ENCODE data around the gene SH3PXD2B.
A peak's percentile ranks its signal among the peaks of the same experiment; 100 is the strongest.

The SH3PXD2B gene

DNA sequence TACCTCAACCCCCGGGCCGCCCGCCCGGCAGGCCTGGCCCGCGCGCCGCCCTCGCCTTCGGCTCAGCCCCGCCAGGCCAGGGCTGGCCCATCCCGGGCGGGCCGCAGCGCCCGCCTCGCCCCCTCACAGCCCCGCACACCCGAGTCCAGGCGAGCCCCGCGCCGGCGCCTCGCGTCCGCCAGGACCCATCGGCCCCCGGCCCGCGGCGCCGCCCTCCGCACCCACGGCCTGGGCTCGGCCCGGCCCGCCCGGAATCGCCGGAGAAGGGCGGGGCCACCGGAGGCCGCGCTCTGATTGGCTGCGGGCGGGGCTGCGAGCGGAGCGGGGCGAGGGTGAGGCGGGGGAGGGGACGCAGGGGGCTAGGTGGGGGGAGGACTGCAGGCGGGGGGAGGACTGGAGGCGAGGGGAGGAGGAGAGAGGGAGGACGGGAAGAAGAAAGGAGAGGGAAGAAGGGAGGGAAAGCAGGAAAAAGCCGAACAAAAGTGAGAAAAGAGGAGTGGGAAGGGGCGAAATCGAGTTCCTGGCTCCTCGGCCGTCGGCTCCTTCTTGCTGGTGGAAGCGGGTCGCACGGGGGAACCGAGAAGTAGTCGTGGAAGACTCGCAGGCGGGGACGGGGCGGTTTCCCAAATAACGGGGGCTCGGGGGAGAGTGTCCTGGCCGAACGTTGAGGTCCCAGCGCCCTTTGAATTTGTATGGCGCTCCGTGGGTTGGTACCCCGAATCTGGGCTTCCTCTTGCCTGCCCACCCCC lies 170.3 kb downstream of the SH3PXD2B start:
- Mint-ChIP-seq H3K27ac (peak overlapping the region; percentile 36), H3K4me3 (peak overlapping the region; percentile 83), H3K36me3 (ENCODE audit: low read depth) (no peaks in the 10 kb centered on the region), H3K4me1 (ENCODE audit: low read depth) (peaks cover 36% of the 10 kb centered on the region), H3K27me3 (peaks cover 11% of the 10 kb centered on the region), H3K9me3 (no peaks in the 10 kb centered on the region)

DNA sequence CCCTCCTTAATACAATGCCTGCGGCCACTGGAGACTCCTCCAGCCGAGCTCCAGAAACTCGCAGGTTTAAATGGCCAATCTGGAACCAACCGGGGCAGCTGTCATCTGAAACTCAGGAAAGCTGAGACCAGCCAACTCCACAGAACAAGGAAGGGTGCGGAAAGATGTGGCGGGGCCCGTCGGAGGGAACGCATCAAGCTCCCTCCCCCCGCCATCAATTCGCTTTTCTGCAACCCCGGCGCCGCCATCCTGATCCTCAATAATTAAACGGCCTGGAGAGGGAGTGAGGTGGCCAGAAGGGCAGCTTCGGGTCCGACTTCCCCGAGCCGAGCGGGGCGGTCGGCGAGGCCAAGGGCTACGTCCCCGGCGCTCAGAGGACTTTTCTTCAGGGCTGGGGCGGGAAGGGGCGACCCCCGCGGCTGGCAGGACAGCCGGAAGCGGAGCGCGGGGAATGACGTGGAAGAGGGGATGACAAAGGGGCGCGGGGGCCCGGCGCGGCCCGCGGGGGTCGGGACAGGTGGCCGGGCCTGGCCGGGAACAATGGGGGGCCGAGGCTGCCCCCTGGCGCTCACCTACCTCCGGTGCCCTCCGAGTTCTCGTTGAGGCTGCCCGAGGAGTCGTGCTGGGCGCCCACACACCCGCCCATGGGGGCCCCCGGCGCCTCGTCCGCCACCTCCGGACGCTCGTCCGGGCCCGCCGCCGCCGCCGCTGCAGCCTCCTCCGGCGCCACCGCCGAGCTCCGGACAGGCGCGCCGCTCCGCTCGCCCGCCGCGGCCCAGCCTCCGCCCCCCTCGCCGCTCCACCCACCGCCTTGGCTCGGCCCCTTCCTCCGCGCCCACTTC lies 171.1 kb downstream of the SH3PXD2B start, which contains the start of gene UBTD2:
UBTD2 (minus strand) TSS at position 745 of the 842 bp plus-strand sequence; CDS start at position 646, 99 bp downstream.
- no peaks in the 10 kb centered on the region for H3K36me3 Mint-ChIP-seq (ENCODE audit: low read depth)
- H3K27ac Mint-ChIP-seq = peak within 1 kb of the TSS; percentile 85
- H3K27me3 Mint-ChIP-seq = peaks cover 11% of the 10 kb centered on the region
- peaks cover 40% of the 10 kb centered on the region for H3K4me1 Mint-ChIP-seq (ENCODE audit: low read depth)
- H3K4me3 Mint-ChIP-seq = peak within 1 kb of the TSS; percentile 91
- H3K9me3 Mint-ChIP-seq = no peaks in the 10 kb centered on the region

DNA sequence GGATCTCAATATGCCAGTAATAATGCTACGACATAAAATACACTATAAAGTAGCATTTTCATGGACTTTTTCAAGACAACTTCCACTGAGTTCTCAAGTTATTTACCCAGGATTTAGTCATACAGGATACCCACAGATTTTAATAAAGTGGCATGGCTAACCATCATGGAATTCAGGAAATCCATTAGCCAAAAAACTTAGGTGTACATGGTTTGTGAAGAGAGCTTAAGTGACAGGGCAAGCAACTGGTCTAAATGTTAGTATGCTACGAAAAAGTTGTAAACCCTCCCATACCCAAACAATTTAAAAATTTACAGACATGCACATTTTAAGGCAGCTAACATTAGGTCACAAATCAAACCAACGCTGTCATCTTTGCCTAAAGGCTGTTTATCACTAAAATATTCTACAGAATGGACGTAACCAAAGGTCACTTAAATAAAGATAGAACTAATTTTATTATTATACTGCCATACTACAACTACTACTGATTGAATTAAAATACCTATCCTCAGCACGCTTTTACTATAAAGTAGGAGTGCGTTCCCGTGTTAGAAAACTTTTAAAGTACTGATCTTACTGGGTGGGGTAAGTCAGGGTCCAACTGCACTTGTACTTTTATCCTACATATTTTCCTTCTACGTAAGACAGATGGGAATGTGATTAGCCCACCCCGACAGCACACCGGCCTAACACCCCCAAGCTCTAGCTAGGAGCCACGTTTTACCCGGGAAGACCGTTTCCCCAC lies 171.9 kb downstream of the SH3PXD2B start:
- Mint-ChIP-seq H3K27ac (peak overlapping the region; percentile 85), H3K4me1 (ENCODE audit: low read depth) (peaks cover 48% of the 10 kb centered on the region), H3K36me3 (ENCODE audit: low read depth) (peaks cover 7% of the 10 kb centered on the region), H3K4me3 (peak overlapping the region; percentile 91), H3K27me3 (peaks cover 11% of the 10 kb centered on the region), H3K9me3 (no peaks in the 10 kb centered on the region)

DNA sequence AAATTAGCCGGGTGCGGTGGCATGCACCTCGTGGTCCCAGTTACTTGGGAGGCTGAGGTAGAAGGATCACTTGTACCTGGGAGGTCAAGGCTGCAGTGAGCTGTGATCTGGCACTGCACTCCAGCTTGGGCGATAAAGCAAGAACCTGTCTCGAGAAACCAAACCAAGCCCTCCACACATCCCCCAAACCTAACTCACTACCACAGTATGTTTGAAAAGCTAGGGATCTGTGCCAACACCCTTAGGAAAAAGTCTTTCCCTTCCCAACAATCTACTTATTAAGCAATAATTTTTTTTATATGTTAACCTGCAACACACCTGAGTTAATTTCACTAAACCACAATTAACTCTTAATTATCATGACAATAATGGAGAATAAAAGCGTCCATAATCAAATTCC lies 173.0 kb downstream of the SH3PXD2B start:
- Mint-ChIP-seq H3K9me3 (no peaks in the 10 kb centered on the region), H3K27me3 (peaks cover 11% of the 10 kb centered on the region), H3K4me1 (ENCODE audit: low read depth) (peaks cover 55% of the 10 kb centered on the region), H3K27ac (no peak overlapping the region), H3K4me3 (peak overlapping the region; percentile 91), H3K36me3 (ENCODE audit: low read depth) (peaks cover 11% of the 10 kb centered on the region)

DNA sequence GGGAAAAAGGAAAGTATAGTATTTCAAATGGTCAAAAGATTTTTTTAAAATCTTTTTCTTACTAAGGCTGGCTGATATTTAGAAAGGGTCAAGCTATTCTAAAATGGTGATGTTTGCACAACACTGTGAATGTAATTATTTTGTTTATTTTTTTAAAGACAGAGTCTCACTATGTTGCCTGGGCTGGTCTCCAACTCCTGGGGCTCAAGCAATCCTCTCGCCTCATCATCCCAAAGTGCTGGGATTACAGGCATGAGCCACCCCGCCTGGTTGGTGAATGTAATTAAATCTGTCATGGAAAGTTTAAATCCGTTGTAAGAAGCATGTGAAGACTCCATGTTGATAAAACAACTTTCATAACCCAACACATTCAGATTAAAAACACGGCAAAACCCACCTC lies 173.4 kb downstream of the SH3PXD2B start:
- Mint-ChIP-seq H3K4me3 (no peak overlapping the region), H3K9me3 (no peaks in the 10 kb centered on the region), H3K36me3 (ENCODE audit: low read depth) (peaks cover 11% of the 10 kb centered on the region), H3K27me3 (peaks cover 11% of the 10 kb centered on the region), H3K4me1 (ENCODE audit: low read depth) (peaks cover 59% of the 10 kb centered on the region), H3K27ac (no peak overlapping the region)

DNA sequence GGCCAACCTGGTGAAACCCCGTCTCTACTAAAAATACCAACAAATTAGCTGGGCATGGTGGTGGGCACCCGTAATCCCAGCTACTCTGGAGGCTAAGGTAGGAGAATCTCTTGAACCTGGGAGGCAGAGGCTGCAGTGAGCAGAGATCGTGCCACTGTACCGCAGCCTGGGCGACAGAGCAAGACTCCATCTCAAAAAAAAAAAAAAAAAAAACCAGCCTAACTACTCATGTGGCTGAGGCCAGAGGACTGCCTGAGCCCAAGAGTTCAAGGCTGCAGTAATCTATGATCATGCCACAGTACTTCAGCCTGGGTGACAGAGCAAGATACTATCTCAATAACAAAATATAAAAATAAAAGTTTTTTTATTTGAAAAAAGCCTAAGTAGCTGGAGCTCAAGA lies 174.0 kb downstream of the SH3PXD2B start:
- Mint-ChIP-seq H3K4me3 (no peak overlapping the region), H3K36me3 (ENCODE audit: low read depth) (peaks cover 11% of the 10 kb centered on the region), H3K9me3 (no peaks in the 10 kb centered on the region), H3K27me3 (peaks cover 6% of the 10 kb centered on the region), H3K4me1 (ENCODE audit: low read depth) (peaks cover 65% of the 10 kb centered on the region), H3K27ac (no peak overlapping the region)

DNA sequence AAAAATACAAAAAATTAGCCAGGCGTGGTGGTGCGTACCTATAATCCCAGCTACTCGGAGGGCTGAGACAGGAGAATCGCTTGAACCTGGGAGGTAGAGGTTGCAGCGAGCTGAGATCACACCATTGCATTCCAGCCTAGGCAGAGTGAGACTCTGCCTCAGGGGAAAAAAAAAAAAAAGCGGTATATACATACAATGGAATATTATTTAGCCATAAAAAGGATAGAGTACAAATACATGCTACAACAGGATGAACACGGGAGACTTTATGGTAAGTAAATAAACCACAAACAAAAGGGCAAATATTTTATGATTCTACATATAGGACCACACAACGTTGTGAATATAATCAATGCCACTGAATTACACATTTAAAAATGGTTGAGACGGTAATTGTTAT lies 176.0 kb downstream of the SH3PXD2B start:
- H3K36me3 Mint-ChIP-seq (ENCODE audit: low read depth) = peaks cover 11% of the 10 kb centered on the region
- no peak overlapping the region for H3K4me3 Mint-ChIP-seq
- peaks cover 72% of the 10 kb centered on the region for H3K4me1 Mint-ChIP-seq (ENCODE audit: low read depth)

DNA sequence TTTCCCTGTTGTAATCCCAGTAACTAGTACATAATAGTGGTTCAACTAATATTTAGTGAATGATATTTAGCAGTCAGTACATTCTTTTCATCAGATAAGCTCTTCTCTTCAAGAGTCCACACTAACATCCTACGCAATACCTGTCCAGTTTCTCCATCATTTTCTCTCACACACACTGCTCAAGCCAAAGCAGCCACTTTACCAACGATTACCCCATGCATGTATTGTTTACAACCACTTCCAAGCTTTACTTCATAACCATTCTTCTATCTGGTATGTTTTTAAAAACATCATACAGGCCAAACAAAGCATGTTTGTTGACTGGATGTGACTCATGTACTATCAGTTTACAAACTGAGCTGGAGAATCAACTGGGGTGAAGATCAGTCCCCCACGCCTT lies 178.1 kb downstream of the SH3PXD2B start:
- Mint-ChIP-seq H3K27ac (peak overlapping the region; percentile 11), H3K36me3 (ENCODE audit: low read depth) (peaks cover 19% of the 10 kb centered on the region), H3K4me3 (no peak overlapping the region), H3K9me3 (no peaks in the 10 kb centered on the region), H3K4me1 (ENCODE audit: low read depth) (peaks cover 62% of the 10 kb centered on the region), H3K27me3 (no peaks in the 10 kb centered on the region)

More for the DNA sequence above, 176.0 kb downstream of the SH3PXD2B start:
- no peaks in the 10 kb centered on the region for H3K9me3 Mint-ChIP-seq
- H3K27me3 Mint-ChIP-seq = no peaks in the 10 kb centered on the region
- H3K27ac Mint-ChIP-seq = no peak overlapping the region
